ENCODE measurements around the gene TRIM73.
"Not testable (repeated sequence)": the region's sequence is repeated elsewhere in the genome, so short reads cannot be mapped to it uniquely, and the experiment has no call there.

The TRIM73 gene

GRCh38 chr7:75395329-75395728 lies at the start of gene TRIM73:
TSS of gene TRIM73 (plus strand) at chr7:75395629. CDS start at chr7:75398934, 3,305 bp downstream.
- DNase-seq (ENCODE audit: low read depth): not testable (repeated sequence)

- DNase-seq (ENCODE audit: low read depth): not testable (repeated sequence)
These were observed 36.5 kb upstream of the TRIM73 start for GRCh38 chr7:75358671-75359541.

GRCh38 chr7:75359542-75359848 lies 35.9 kb upstream of the TRIM73 start:
- not testable (repeated sequence) for DNase-seq (ENCODE audit: low read depth)

- not testable (repeated sequence) for DNase-seq (ENCODE audit: low read depth)
These were observed 31.4 kb upstream of the TRIM73 start for GRCh38 chr7:75364079-75364478.

GRCh38 chr7:75366643-75367042 lies 28.8 kb upstream of the TRIM73 start:
- DNase-seq (ENCODE audit: low read depth): not testable (repeated sequence)

- DNase-seq (ENCODE audit: low read depth): not testable (repeated sequence)
These were observed 28.1 kb upstream of the TRIM73 start for GRCh38 chr7:75367313-75367712.

GRCh38 chr7:75374144-75374518 lies 21.3 kb upstream of the TRIM73 start:
- DNase-seq (ENCODE audit: low read depth): not testable (repeated sequence)

GRCh38 chr7:75374519-75375317 lies 20.7 kb upstream of the TRIM73 start:
- DNase-seq (ENCODE audit: low read depth): not testable (repeated sequence)

- DNase-seq (ENCODE audit: low read depth): not testable (repeated sequence)
These were observed 2.2 kb upstream of the TRIM73 start for GRCh38 chr7:75393194-75393593.

GRCh38 chr7:75397865-75398264 lies 2.4 kb downstream of the TRIM73 start:
- not testable (repeated sequence) for DNase-seq (ENCODE audit: low read depth)

- DNase-seq (ENCODE audit: low read depth): not testable (repeated sequence)
These were observed 3.6 kb downstream of the TRIM73 start for GRCh38 chr7:75398771-75399700.

- DNase-seq (ENCODE audit: low read depth): not testable (repeated sequence)
These were observed 5.1 kb downstream of the TRIM73 start for GRCh38 chr7:75400575-75400974.

GRCh38 chr7:75403455-75404443 lies 8.3 kb downstream of the TRIM73 start:
- DNase-seq (ENCODE audit: low read depth): not testable (repeated sequence)

GRCh38 chr7:75404663-75405062 lies 9.2 kb downstream of the TRIM73 start:
- not testable (repeated sequence) for DNase-seq (ENCODE audit: low read depth)

GRCh38 chr7:75409880-75410822 lies 14.7 kb downstream of the TRIM73 start:
- not testable (repeated sequence) for DNase-seq (ENCODE audit: low read depth)

GRCh38 chr7:75410823-75411173 lies 15.4 kb downstream of the TRIM73 start:
- not testable (repeated sequence) for DNase-seq (ENCODE audit: low read depth)

GRCh38 chr7:75414204-75414603 lies 18.8 kb downstream of the TRIM73 start:
- DNase-seq (ENCODE audit: low read depth): not testable (repeated sequence)

- peak; percentile 67 for DNase-seq (ENCODE audit: low read depth)
These were observed 19.4 kb downstream of the TRIM73 start for GRCh38 chr7:75414708-75415427.

- not testable (repeated sequence) for DNase-seq (ENCODE audit: low read depth)
These were observed 20.0 kb downstream of the TRIM73 start for GRCh38 chr7:75415428-75415817.

All from amniotic epithelial cell (primary cell).